IMR-90 (cell line): ENCODE results near the gene CMSS1. TPM values are rescaled to one million over a fixed set of nuclear protein-coding genes. Genes with fewer than 3 reads are reported as not detected.

Source experiments
- ATAC-seq: fragments of 200-7000 bp; cut with Tn5 transposase; 2 replicates; pipeline ENCODE4 v1.9.1; 2020; ENCODE audit warnings: low read depth, mild to moderate bottlenecking, moderate library complexity
- BruUV-seq: library from RNA; stranded (reverse); fragments of 400-500 nt; replicated peaks from 2 replicates; lab custom pipeline; 2021; lab: Mats Ljungman, UMichigan
- CTCF ChIA-PET: fragments of 300-600 bp; formaldehyde crosslinking; extraction: SDS; loops from one replicate; lab custom pipeline; 2021; ENCODE audit warnings: antibody characterized with exemption; lab: Yijun Ruan, JAX
- POLR2A ChIA-PET: fragments of 300-600 bp; sonication (Branson Sonifier 250); formaldehyde crosslinking; loops from one replicate; lab custom pipeline; 2022; ENCODE audit warnings: antibody characterized with exemption; ENCODE audit not compliant: unreplicated experiment; lab: Charles Lee
- DNase-seq: peaks from one replicate; pipeline ENCODE4 v3.0.0; 2013
- H2AFZ ChIP-seq: replicated peaks from 2 replicates; pipeline ENCODE3; 2013; ENCODE audit warnings: low read length, mild to moderate bottlenecking; ENCODE audit not compliant: poor library complexity
- H2AK5ac ChIP-seq: 2 replicates; pipeline ENCODE4 v1.6.1; 2013; ENCODE audit warnings: low read depth, low read length, inconsistent platforms
- H2AK9ac ChIP-seq: replicated peaks from 2 replicates; pipeline ENCODE3; 2013; ENCODE audit warnings: mild to moderate bottlenecking, low read depth, low read length, moderate library complexity; ENCODE audit not compliant: poor library complexity
- H2BK120ac ChIP-seq: 2 replicates; pipeline ENCODE4 v1.6.1; 2013; ENCODE audit warnings: low read depth, low read length, inconsistent platforms
- H2BK15ac ChIP-seq: 3 replicates; pipeline ENCODE4 v1.6.1; 2013; ENCODE audit warnings: low read depth, low read length, inconsistent platforms
- H2BK20ac ChIP-seq: 2 replicates; pipeline ENCODE4 v1.6.1; 2013; ENCODE audit warnings: low read depth, mild to moderate bottlenecking, inconsistent platforms, low read length, moderate library complexity
- H2BK5ac ChIP-seq: 2 replicates; pipeline ENCODE4 v1.6.1; 2013; ENCODE audit warnings: mild to moderate bottlenecking, low read depth, low read length, inconsistent platforms; ENCODE audit not compliant: poor library complexity, severe bottlenecking
- H3K14ac ChIP-seq: replicated peaks from 2 replicates; pipeline ENCODE4 v1.6.1; 2013; ENCODE audit warnings: low read depth, low read length, inconsistent platforms
- H3K18ac ChIP-seq: 2 replicates; pipeline ENCODE4 v1.6.1; 2013; ENCODE audit warnings: low read depth, low read length, control low read depth
- H3K23ac ChIP-seq: 2 replicates; pipeline ENCODE4 v1.6.1; 2013; ENCODE audit warnings: low read depth, low read length, inconsistent platforms
- H3K27ac ChIP-seq: 2 replicates; pipeline ENCODE4 v1.5.1; 2013; ENCODE audit warnings: mild to moderate bottlenecking, control low read depth, low read length; ENCODE audit not compliant: insufficient read depth
- H3K27me3 ChIP-seq: 2 replicates; pipeline ENCODE4 v1.6.1; 2013; ENCODE audit warnings: low read length; ENCODE audit not compliant: control insufficient read depth, insufficient read depth
- H3K36me3 ChIP-seq: 2 replicates; pipeline ENCODE4 v1.6.1; 2013; ENCODE audit warnings: low read length, mixed read lengths; ENCODE audit not compliant: control insufficient read depth, insufficient read depth
- H3K4ac ChIP-seq: 2 replicates; pipeline ENCODE4 v1.6.1; 2013; ENCODE audit warnings: low read depth, low read length, inconsistent platforms
- H3K4me1 ChIP-seq: 2 replicates; pipeline ENCODE4 v1.6.1; 2013; ENCODE audit warnings: low read length, mixed read lengths; ENCODE audit not compliant: control insufficient read depth, insufficient read depth
- H3K4me2 ChIP-seq: 2 replicates; pipeline ENCODE4 v1.6.1; 2013; ENCODE audit warnings: low read depth, mild to moderate bottlenecking, control low read depth, low read length, moderate library complexity
- H3K4me3 ChIP-seq: 2 replicates; pipeline ENCODE4 v1.5.1; 2013; ENCODE audit warnings: low read depth, mild to moderate bottlenecking, control low read depth, low read length, moderate library complexity; ENCODE audit not compliant: insufficient read depth
- H3K56ac ChIP-seq: 2 replicates; pipeline ENCODE4 v1.6.1; 2013; ENCODE audit warnings: low read length, inconsistent platforms; ENCODE audit not compliant: insufficient read depth; ENCODE audit errors: extremely low read depth
- H3K79me1 ChIP-seq, 2 experiments: 2 replicates each; pipeline ENCODE4 v1.6.1; 2013; ENCODE audit warnings: low read length in 2 of 2, inconsistent platforms in 1 of 2, low read depth in 1 of 2
- H3K9ac ChIP-seq: 2 replicates; pipeline ENCODE4 v1.6.1; 2013; ENCODE audit warnings: low read depth, low read length, control low read depth
- H3K9me1 ChIP-seq: 2 replicates; pipeline ENCODE4 v1.6.1; 2013; ENCODE audit warnings: low read length, inconsistent platforms; ENCODE audit not compliant: insufficient read depth
- H3K9me3 ChIP-seq: 2 replicates; pipeline ENCODE4 v1.6.1; 2013; ENCODE audit warnings: low read length; ENCODE audit not compliant: control insufficient read depth, insufficient read depth
- H4K20me1 ChIP-seq: 2 replicates; pipeline ENCODE4 v1.6.1; 2013; ENCODE audit warnings: low read length, inconsistent platforms; ENCODE audit not compliant: insufficient read depth
- H4K5ac ChIP-seq: 2 replicates; pipeline ENCODE4 v1.6.1; 2013; ENCODE audit warnings: mild to moderate bottlenecking, low read depth, low read length, control low read depth
- H4K8ac ChIP-seq, 2 experiments: 2 replicates each; pipeline ENCODE4 v1.6.1; 2013; ENCODE audit warnings: low read depth in 2 of 2, low read length in 2 of 2, control low read depth in 1 of 2, inconsistent platforms in 1 of 2
- H4K91ac ChIP-seq: 2 replicates; pipeline ENCODE4 v1.6.1; 2013; ENCODE audit warnings: low read depth, low read length, inconsistent platforms; ENCODE audit not compliant: insufficient read depth
- CEBPB ChIP-seq: IDR thresholded peaks from 2 replicates; pipeline ENCODE4 v1.6.1; 2012; ENCODE audit warnings: low read depth, low read length, improper control_type of control experiment
- MAFK ChIP-seq: IDR thresholded peaks from 2 replicates; pipeline ENCODE4 v1.6.1; 2012; ENCODE audit warnings: low read depth, low read length, improper control_type of control experiment
- MXI1 ChIP-seq: IDR thresholded peaks from 2 replicates; pipeline ENCODE4 v1.6.1; 2012; ENCODE audit warnings: low read depth, mild to moderate bottlenecking, low read length, moderate library complexity, borderline replicate concordance
- NFE2L2 ChIP-seq: fragments of 150-350 bp; IDR thresholded peaks from 2 replicates; pipeline ENCODE4 v1.6.1; 2016; ENCODE audit warnings: low read depth, mild to moderate bottlenecking, low read length
- RCOR1 ChIP-seq: IDR thresholded peaks from 2 replicates; pipeline ENCODE4 v1.6.1; 2012; ENCODE audit warnings: mild to moderate bottlenecking, low read length, improper control_type of control experiment; ENCODE audit not compliant: insufficient replicate concordance
- RFX5 ChIP-seq: IDR thresholded peaks from 2 replicates; pipeline ENCODE4 v1.8.0; 2012; ENCODE audit warnings: low read depth, mild to moderate bottlenecking, low read length, moderate library complexity
- WGBS, 2 experiments: methylation state at CpG; one replicate each; pipeline versions ENCODE4 v1.1.5 to v1.1.7; 2013; ENCODE audit warnings: missing lambda C conversion rate in 2 of 2; ENCODE audit not compliant: insufficient read length in 1 of 2; ENCODE audit errors: extremely low coverage in 2 of 2; 5-methylcytosine and 5-hydroxymethylcytosine counted together
- dilution Hi-C: fragments of 300-500 bp; cut with HindIII; formaldehyde crosslinking; loops from one replicate; pipeline ENCODE4 v1.14.3; 2018; ENCODE audit warnings: low sequenced_read_pairs; ENCODE audit not compliant: unreplicated experiment
- in situ Hi-C: fragments of 300-500 bp; cut with MboI; formaldehyde crosslinking; loops from 3 replicates; pipeline ENCODE4 v1.14.3; 2019; ENCODE audit warnings: low sequenced_read_pairs, inconsistent platforms, mixed read lengths
- intact Hi-C: fragments of 100-400 bp; cut with micrococcal nuclease; formaldehyde crosslinking; loops from 2 replicates; pipeline ENCODE4 v1.10.0; 2022
- polyA plus RNA-seq, 3 experiments: library from polyadenylated mRNA; depleted of rRNA; stranded (reverse); fragments of >200 nt; gene quantifications; 2 replicates each; pipeline ENCODE4 v1.2.3, GENCODE V29; 2012; ENCODE audit warnings: low replicate concordance in 1 of 3
- total RNA-seq: library from RNA; depleted of rRNA; stranded (reverse); fragments of >200 nt; gene quantifications from 2 replicates; pipeline ENCODE4 v1.2.3, GENCODE V29; 2012
- TF ChIP-seq, protein P1 (sequence below): fragments of 150-350 bp; IDR thresholded peaks from 2 replicates; pipeline ENCODE4 v1.6.1; 2017; ENCODE audit warnings: mild to moderate bottlenecking, antibody characterized with exemption, low read length, low read depth
- TF ChIP-seq, protein P2 (sequence below): conservative IDR thresholded peaks from 2 replicates; pipeline ENCODE4 v1.5.1; 2012; ENCODE audit warnings: mild to moderate bottlenecking, low read depth, low read length, improper control_type of control experiment

The CMSS1 gene
- total and polyA plus RNA-seq, 2 of the 4 experiments (the other 2 are of a cell fraction): 12.5 to 13.6 TPM

DNA sequence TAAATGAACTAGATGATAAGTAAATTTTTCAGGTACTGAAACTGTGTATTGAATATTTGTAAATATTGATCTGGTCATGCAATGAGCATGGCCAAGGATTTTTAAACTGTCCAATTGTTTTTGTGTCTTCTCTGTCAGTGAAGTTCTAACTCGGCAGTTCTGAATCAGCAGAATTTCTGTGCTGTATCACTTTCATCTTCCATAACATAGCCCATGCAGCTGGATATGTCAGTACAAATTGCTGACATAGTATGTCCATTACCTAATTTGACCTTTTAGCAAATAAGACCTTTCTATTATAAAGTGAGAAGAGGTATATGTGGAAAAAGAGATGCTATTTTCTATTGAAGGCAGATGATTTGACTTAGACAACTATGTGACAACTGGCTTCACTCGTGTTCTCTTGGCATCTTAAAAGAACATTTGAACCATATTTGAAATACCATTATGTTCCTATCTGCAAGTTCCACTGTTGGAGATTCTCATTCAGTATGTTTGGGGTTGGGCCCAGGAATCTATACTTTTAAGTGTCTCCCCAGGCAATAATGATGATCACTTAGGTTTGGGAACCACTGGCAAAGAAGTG, 90.4 kb downstream of the CMSS1 start:
- Histone ChIP-seq H3K27ac (no peak overlapping the region), H3K56ac (no peak overlapping the region), H2AK5ac (no peak overlapping the region), H3K4me1 (peaks cover 3% of the 10 kb centered on the region; the same call in 1 of the 2 replicates), H4K20me1 (no peaks in the 10 kb centered on the region), H3K4ac (no peak overlapping the region), H2AFZ (no peak overlapping the region), H3K18ac (peak overlapping the region; percentile 56; the same call in 1 of the 2 replicates), H3K9me1 (no peaks in the 10 kb centered on the region), H3K4me2 (no peak overlapping the region), H4K5ac (peak overlapping the region; percentile 61), H3K79me1 (peaks cover 0 to 9% of the 10 kb centered on the region in 2 experiments; a peak in 1 of 4 replicates), H4K91ac (no peak overlapping the region), H2BK120ac (peak overlapping the region; percentile 58; the same call in 1 of the 2 replicates), H3K14ac (0 out of 2 replicates have a peak overlapping the region, but pooled peaks have one; percentile 23), H3K9me3 (no peaks in the 10 kb centered on the region), H3K4me3 (no peak overlapping the region), H2BK20ac (peak overlapping the region; percentile 55; the same call in 1 of the 2 replicates), H2AK9ac (no peak overlapping the region), H2BK15ac (peak overlapping the region; percentile 80; the same call in 1 of the 3 replicates), H3K9ac (no peak overlapping the region), H3K36me3 (no peaks in the 10 kb centered on the region), H3K23ac (no peak overlapping the region), H3K27me3 (no peaks in the 10 kb centered on the region), H4K8ac (no peak overlapping the region), H2BK5ac (no peak overlapping the region)
- dilution Hi-C loops (no loop called here), intact Hi-C loops (no loop called here), in situ Hi-C loops (no loop called here)
- no peak for DNase-seq
- ChIA-PET CTCF (no interaction called here), POLR2A (no interaction called here)
- WGBS, 2 experiments: no CpG with 5 or more reads among the region's 2 CpGs
- no peak for TF ChIP-seq RCOR1
- TF ChIP-seq MAFK: peak; percentile 33; the same call in 1 of the 2 replicates
- TF ChIP-seq NFE2L2: no peak
- TF ChIP-seq, protein P1, sequence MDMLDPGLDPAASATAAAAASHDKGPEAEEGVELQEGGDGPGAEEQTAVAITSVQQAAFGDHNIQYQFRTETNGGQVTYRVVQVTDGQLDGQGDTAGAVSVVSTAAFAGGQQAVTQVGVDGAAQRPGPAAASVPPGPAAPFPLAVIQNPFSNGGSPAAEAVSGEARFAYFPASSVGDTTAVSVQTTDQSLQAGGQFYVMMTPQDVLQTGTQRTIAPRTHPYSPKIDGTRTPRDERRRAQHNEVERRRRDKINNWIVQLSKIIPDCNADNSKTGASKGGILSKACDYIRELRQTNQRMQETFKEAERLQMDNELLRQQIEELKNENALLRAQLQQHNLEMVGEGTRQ: no peak
- TF ChIP-seq, protein P2, sequence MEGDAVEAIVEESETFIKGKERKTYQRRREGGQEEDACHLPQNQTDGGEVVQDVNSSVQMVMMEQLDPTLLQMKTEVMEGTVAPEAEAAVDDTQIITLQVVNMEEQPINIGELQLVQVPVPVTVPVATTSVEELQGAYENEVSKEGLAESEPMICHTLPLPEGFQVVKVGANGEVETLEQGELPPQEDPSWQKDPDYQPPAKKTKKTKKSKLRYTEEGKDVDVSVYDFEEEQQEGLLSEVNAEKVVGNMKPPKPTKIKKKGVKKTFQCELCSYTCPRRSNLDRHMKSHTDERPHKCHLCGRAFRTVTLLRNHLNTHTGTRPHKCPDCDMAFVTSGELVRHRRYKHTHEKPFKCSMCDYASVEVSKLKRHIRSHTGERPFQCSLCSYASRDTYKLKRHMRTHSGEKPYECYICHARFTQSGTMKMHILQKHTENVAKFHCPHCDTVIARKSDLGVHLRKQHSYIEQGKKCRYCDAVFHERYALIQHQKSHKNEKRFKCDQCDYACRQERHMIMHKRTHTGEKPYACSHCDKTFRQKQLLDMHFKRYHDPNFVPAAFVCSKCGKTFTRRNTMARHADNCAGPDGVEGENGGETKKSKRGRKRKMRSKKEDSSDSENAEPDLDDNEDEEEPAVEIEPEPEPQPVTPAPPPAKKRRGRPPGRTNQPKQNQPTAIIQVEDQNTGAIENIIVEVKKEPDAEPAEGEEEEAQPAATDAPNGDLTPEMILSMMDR: no peak
- no peak for TF ChIP-seq CEBPB
- no peak for TF ChIP-seq MXI1
- no peak for TF ChIP-seq RFX5
- no TSS peak for BruUV-seq
- ATAC-seq: no peak
